HG03196 (cell line): ENCODE results near the gene KIAA1671.

Source experiments
- ATAC-seq: cut with Tn5 transposase; IDR thresholded peaks from one replicate; pipeline ENCODE4 v1.9.1; 2021; ENCODE audit not compliant: unreplicated experiment

The KIAA1671 gene

DNA sequence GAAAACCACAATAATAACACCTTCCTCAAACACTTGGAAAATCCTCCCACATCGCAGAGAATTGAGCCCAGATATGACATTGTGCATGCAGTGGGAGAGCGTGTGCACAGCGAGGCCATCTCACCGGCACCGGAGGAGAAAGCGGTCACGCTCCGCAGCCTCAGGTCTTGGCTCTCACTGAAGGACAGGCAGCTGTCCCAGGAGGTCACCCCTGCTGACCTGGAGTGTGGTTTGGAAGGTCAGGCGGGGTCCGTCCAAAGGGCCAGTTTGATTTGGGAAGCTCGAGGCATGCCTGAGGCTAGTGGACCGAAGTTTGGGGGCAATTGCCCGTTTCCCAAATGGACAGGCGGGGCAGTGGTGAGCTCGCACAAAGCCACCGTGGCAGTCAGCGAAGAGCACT is 86.7 kb downstream of the KIAA1671 start:
- no peak for ATAC-seq

DNA sequence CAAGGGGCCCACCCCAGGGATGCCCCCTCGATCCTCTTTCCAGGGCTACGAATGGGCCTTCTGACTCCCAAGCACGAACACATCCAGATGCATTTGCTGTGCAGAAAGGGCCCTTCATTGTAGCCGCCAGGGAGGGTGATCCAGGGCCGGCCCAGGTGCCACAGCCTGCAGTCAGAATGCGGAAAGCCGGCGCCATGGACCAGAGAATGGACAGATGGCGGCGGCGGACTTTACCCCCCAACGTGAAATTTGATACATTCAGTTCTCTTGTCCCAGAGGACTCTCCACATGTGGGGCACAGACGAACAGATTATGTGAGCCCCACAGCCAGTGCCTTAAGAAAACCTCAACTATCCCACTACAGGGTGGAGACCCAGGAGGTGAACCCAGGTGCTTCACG is 87.2 kb downstream of the KIAA1671 start:
- ATAC-seq = no peak

DNA sequence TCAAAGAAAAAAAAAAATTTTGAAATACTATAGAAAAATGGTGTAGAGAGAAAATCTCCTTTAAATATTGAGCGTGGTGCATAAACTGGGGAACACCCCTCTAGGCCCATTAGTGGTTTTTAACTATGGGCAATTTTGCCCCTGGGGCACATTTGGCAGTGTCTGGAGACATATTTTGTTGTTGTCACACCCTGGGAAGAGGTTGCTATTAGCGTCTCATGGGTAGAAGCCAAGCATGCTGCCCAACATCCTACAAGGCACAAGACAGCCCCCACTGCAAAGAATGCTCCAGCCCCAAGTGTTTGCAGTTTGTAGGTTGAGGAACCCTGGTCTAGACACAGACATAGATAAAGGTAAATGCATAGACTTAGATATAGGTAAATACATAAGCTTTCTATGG is 92.6 kb downstream of the KIAA1671 start:
- no peak for ATAC-seq

DNA sequence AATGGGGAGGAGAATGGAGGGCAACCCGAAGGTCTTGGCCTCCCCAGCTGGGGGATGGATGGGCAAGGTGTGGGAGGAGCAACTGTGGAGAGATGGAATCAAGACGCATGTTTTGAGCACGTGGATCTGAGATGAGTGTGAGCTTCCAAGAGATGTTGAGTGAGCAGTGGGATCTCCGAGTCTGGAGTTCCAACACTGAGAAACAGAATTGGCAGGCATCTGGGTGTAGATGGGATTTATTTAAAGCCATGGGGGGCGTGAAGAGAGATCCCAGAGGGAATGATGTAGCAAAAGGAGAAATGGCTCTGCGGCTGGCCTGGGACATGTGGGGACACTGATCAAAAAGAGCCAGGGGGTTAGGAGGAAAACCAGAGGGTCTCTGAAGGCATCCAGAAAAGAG is 95.6 kb downstream of the KIAA1671 start:
- no peak for ATAC-seq

DNA sequence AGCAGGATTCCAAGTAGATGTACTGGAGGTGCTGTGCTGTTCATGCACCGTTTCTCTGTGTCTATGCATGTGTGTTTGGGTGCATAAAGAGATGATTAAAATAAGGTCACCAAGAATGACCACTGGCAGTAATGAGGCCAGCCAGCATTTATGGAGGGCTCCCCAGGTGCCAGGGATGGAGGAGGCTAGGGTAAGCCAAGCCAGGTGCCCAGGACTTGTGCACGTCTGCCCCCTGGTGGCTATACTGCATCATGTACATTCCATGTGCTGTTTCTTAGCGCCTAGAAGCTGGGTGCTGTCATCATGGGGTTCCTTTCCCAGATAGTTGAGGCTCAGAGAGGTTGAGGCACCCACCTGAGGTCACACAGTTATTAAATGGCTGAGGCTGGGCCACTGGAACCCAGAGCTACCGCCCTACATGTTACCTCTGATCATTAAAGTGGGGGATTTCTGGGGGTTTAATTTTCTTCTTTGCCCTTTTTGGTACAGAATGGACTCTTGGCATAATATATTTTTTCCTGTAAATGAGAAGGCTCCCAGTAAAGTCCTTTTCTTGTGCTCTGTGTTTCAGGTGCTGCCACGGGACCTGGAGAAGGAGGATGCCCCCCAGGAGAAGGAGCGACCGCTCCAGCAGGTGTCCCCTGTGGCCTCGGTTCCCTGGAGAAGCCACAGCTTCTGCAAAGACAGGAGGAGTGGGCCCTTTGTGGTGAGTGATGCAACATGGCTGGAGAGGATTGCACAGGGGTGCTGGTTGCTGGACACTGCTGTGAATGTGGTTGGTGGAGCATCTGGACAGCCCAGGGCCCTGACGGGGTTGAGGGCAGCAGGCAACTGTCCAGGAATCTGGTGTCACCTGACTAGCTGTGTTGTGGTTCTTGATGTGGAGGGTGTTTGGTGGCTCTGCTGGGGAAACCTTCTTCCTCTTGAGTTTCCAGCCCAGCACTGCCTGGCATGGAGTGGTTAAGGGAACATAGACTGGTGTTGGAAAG is 96.4 kb downstream of the KIAA1671 start:
- no peak for ATAC-seq

DNA sequence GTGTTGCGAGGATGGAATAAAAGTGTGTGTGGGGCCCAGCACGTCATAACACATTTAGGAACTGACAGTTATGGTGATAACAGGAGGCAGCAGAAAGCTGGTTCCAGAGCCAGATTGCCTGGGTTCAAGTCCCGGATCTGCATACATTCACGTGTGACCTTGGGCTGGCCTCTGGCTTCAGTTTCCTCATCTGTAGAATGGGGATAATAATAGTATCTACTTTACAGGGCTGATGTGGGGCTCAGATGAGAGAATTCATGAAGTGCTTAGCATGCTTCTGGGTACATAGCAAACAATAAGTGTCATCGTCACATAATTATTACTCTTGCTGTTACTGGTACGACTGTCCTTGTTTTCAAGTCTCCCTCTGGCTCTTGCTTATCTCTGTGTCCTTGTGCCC is 97.3 kb downstream of the KIAA1671 start:
- no peak for ATAC-seq

DNA sequence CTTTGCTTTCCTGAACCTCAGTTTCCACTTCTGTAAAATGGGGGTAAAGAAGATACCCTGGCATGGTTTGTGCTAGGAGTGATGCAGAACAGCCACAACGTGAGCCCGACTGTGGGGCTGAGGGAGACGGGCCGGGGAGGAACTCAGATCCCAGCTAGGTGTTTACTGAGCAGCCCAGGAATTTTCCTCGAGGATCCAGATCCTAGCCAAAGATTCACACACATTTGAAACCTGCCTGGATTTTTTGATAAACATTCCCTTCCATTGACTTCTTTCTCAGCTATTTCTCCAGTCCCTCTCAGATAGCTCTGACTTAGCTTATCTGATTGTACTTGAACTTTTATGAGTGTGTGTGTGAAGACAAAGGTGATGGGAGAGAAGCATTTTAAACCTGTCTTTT is 98.0 kb downstream of the KIAA1671 start:
- no peak for ATAC-seq

DNA sequence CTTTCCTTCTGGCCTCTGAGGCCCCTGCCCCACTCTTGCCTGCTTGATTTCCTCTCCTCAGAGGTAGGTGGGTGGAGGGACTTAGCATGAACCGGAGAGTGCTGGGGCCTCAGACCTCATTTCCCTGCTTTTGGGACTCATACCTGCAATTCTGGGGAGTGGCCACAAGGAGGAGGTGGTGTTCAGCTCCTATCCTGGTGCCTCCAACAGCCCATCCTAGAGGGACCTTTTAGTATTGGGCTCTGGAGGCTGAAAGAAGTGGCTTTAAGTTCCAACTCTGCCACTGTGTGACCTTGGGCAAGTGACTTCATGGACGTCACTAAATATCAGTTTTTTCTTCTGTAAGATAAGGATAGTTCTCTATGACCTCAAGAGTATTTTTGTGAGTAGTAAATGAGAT is 98.6 kb downstream of the KIAA1671 start:
- ATAC-seq = no peak

DNA sequence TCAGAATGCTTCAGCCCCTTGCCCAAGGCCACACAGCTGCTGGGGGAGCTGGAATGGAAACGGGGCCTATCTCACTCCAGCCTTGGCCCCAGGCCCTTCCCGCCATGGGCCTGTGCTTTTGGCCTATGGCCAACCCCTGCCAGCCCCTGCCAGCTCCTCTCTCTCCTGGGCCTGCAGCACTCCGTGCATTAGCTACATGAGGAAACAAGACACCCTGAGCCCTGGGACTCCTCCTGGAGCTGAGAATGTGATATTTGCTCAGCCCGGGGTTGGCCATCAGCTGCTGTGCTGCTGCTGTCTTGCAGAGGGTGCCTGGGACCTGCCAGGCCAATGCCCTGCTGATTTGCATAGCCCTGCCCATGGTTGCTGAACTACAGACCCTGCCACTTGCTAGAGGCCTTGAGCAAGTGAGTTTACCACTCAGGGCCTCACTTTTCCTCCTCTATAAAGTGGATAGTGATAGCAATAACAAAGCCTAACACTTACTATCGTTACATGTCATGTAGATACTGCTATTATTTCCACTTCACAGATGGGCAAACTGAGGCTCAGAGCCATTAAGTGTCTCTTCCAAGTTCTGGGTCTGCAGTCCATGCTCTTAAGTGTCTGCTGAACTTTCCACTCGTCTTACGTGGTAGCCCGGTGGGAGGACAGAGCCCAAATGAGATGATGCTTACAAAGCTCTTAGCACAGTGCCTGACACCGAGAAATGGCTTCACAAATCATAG is 99.6 kb downstream of the KIAA1671 start:
- ATAC-seq = no peak

DNA sequence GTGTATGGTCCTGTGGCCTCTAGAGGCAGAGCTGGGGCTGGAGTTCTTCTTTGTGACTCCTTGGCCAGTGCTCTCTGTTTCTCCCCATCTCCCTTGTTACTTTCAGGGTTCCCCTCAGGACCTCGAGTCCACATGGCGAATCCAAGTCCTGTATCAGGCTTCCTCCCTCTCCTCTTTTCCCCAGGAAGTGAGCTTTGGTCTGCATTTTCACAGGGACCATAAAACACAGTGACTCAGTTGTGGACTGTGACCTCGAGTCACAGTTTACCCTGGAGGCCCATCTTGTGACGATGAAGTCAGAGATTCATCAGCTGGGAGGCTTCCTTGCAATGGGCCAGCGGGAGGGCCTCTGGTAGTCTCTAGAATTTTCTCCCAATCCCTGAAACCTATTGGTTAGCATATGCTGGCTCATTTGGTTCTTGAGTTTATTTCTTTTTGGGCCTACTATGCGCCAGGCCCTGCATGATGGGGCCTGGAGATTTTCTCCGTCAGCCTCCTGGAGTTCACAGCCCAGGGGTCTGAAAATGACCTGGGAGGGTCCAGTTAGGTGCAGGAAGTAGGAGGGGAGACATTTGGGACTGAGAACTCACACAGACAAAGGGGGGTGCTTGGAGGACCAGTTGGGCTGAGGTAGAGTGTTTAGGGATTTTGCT is 100.8 kb downstream of the KIAA1671 start:
- ATAC-seq = no peak

DNA sequence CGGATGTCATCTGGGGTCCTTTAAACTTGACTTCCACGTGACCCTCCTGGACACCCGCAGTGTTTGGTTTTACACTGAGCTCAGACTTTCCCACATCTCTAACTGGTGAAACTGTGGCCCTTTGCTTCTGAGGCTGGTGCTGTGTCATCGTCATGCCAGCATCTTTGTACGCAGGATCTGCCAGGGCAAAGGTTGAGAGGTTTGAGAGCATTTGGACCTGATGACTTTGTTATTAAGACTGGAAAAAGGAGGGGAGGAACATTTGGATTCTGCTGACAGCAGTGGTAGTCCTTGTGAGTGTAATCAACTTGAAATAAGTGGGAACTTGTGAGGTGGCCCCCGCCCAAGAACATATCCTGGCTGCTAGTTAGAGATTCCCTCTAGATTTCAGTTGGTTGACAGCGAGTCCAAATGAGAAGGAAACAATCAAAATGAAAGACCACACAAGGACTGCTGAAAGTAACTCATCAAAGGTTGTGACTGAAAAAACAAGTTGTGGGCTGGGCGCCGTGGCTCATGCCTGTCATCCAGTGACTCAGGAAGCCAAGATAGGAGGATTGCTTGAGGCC is 102.5 kb downstream of the KIAA1671 start:
- ATAC-seq = no peak

DNA sequence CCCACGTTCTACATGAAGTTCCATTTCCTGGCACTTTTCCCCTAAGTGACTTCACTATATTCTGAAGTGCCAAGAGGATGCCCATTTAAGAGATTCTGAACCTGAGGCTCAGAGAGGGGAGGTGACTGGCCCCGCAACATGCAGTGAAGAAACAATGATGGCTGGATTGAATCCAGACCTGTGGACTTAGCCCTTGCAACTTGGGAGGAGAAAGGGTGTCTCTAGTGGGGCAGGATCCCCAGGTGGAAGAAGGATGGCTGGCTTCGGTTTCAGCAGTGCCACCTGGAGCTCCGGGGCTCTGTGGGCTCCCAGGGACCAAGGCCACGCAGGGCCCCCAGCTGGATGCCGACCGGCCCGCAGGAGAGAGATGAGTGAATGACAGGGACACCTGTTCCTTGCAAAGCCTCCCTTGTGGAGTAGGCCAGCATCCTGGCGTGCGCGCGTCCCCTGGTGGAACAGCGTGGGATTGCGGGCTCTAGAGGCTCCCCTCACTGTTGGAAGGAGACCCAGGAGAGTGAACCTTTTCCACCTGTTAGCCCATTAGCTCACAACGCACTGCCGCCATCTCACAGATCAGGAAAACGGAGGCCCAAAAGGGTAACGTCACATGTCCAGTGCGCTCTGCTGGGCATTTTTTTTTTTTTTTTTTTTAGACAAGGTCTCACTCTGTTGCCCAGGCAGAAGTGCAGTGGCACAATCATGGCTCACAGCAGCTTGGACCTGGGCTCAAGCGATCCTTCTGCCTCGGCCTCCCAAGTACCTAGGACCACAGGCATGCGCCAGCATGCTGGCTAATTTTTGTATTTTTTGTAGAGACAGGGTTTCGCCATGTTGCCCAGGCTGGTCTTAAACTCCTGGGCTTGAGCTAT is 104.7 kb downstream of the KIAA1671 start:
- no peak for ATAC-seq

DNA sequence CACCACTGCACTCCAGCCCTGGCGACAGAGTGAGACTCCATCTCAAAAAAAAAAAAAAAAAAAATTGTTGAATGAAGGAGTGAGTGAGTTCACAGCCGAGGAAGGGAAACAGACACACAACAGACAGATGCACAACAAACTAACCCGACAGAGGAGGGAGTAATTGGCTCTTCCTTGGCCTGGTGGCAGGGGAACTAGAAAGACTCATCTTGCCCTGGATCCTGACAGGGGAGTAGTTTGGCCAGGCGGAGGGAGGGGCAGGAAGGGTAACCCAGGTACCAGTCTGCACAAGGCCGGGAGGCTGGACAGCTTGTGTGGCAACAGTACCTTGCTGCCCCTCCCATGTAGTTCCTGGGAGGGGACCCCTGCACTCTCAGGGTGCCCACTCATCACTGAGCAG is 106.9 kb downstream of the KIAA1671 start:
- no peak for ATAC-seq

DNA sequence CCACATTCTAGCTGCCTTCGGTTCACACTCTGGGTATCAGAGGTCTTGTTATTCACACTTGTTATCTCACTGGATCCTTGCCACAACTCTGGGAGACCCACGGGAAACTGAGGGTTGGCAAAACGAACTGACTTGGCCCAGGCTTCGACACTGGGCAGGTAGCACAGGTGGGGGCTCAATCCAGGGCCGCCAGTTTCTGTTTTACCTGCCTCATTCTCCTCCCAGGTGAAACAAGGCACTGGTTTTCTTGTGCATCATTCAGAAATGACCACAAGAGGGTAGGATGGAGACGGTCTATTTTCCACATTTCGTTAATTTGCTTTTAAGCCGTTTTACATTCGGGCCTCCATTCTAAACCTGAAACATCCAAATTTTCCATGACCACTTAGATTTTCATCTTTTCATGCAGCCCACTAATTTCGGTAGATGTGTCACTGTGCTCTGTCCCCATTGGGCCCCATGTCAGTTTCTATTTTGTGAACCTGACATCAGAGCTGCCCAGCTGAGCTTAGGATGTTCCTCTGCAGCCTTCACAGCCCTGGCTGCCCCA is 108.1 kb downstream of the KIAA1671 start:
- ATAC-seq = no peak

DNA sequence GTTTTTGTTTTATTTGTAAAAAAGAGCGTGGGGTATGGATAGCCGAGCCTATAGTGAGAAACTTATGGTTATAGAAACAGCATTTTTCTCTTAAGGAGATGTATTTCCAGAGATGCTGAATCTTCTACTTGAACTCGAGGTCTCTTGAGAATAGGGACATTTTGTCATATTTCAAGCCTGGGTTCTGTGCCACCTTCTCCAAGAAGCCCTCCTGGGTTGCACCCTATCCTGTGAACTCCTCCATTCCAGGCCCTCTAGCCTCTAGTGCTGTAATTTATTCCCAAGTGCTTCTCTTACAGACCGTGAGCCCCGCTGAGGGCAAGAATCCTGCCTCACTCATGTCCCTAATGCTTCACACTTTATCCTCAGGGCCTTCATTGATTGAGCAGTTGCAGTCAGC is 108.6 kb downstream of the KIAA1671 start:
- no peak for ATAC-seq

DNA sequence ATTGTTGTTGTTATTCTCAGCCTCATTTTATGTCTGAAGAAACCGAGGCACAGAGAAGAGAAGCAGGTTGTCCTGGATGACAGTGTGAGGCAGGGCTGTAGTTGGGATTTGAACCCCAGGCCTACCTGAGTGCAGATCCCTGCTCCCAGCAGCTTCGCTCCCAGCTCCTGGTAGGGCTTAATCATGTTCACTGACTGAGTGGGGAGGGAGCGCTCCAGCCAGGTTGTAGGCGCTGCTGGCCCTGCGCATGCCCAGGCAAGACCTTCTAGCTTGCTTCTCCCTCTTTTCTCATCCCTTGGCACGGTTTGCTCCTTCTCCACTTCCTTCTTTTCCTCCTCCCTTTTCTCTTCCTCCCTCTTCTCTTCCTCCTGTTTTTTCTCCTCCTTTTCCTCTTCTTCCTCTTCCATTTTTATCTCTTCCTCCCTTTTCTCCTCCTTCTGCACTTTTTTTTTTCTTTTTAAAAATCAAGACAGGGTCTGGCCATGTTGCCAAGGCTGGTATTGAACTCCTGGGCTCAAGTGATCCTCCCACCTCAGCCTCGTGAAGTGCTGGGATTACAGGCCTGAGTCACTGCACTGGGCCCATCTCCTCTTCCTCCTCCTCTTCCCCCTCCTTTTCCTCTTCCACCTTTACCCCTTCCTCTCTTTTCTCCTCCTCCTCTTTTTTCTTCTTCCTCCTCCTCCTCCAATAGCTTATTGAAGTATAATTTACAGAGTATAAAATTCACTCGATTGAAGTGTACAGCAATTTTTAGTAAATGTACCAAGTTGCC is 109.3 kb downstream of the KIAA1671 start:
- no peak for ATAC-seq

DNA sequence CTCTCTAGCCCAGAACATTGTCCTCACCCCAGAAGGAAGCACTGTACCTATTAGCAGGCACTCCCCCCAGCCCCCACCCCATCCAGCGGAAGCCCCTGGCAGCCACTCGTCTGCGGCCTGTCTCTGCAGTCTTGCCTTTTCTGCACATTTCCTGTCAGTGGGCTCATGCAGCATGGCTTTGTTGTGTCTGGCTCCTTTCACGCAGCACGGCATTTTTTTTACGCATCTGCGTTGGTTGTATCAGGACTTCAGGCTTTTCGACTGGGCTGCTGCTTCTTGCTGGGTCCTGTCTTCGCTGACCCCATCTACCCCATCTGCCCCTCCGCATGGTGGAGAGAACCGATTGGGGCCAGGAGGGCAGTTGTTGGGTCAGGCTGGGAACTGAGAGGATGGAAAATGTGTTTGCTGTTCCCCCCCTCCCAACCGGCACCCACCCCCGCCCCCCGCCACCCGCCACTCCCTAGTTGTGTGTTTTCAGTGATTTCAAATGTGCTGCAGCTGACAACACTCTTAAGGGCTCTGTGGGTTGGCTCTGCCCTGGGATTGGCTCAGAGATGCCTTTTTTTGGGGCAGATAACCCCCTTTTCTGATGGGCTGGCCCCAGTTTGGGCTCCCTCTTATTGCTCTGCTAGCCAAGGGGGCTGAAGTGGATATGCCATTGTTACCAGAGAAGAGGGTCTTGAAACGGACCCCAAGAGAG is 110.0 kb downstream of the KIAA1671 start:
- no peak for ATAC-seq

DNA sequence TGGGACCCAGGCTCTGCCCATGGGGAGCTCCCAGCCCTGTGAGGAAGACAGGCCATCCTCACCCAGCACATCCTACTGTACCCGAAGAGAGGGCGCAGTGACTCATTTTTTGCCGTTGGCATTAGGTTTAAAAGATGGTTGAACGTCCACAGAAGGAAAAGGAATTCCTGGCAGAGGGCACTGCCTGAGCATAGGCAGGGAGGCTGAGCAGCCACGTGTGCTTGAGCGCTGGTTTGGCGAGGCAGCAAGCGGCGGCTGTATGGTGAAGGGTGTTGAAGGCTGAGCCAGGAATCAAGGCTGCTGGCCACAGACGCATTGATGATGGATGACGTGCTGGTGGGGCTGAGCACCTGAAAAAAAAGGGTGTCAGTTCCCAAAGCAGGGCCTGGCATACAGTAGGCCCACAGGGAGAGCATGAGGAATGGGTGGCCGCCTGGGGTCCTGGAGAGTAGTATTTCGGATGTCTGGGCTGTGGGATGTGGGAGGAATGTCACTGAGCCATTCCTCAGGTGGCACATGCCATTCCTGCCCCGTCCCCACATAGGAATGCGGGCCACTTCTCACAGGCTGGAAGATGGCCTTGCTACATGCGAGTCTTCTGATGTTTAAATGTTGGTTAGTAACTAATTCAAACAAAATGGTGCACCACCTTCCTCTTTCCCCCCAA is 112.5 kb downstream of the KIAA1671 start:
- ATAC-seq = no peak
